HG03066 (cell line): ENCODE results near the gene TNRC6C.
"Not testable (repeated sequence)": the region's sequence is repeated elsewhere in the genome, so short reads cannot be mapped to it uniquely, and the experiment has no call there.

Source experiments
- ATAC-seq: cut with Tn5 transposase; IDR thresholded peaks from one replicate; pipeline ENCODE4 v1.9.1; 2021; ENCODE audit warnings: low read depth; ENCODE audit not compliant: unreplicated experiment

The TNRC6C gene

DNA sequence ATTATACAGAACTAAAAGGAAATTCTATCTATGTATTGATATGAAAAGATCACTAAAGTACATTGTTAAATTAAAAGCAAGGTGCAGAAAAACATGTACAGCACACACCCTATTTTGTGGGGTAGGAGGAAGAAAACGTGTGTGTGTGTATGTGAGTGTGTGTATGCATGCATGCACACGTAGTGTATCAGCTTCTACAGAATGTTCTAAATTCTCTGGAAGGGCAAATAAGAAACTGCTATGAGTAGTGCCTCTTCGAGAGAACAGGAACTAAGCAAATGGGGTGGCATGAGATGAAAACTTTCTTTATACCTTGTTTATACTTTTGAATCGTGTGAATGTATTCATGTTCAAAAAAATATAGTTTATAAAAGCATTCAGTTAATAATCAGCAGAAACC is 111.2 kb downstream of the TNRC6C start:
- no peak for ATAC-seq

DNA sequence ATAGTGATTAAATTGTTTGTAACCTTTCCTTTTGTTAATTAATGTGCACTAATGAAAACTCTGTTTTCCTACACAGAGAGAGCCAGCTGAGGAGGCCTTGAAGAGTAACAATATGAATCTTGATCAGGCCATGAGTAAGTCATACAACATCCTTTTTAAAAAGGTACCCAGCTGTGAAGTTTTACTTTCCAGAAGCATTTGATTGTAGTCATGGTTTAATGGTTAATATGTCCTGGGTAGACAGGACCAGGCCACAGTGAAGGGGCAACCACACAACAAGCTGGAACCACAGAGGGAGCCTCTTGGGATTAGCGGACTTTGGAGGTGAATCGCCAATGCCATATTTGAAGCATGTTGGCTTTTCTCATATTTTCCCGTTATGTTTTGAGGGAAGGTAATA is 114.5 kb downstream of the TNRC6C start:
- ATAC-seq: no peak

DNA sequence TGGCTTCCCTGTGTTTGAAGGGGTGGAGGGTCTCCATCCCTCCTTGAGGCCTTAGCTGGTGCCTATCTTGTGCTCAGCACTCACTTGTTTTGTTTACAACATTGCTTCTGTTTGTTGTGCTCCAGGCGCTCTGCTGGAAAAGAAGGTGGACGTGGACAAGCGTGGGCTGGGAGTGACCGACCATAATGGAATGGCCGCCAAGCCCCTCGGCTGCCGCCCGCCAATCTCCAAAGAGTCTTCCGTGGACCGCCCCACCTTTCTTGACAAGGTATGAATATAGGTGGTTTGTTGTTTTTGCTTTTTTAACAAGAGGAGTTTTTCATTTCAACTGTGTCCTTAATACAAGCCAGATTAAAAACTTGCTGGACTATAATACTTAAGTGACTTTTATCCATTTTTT is 116.5 kb downstream of the TNRC6C start:
- ATAC-seq: no peak

DNA sequence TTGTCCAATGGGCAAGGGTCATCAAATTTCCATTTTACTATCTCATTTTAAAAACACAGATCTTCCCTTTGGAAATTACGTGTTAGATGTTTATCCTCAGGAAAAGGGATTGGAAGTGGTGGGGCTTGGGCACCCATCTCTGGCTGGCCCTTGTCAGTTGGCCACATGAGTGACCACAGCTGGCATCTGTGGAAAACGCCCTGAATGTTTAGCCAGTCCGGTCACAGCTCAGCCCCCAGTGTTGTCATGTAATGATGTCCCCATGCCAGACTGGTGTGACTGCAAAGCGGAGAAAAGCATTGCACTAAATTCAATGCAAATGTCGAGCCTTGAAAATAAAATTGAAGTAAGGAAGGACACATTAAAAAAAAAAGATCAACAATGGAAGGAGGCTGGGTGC is 117.0 kb downstream of the TNRC6C start:
- no peak for ATAC-seq

DNA sequence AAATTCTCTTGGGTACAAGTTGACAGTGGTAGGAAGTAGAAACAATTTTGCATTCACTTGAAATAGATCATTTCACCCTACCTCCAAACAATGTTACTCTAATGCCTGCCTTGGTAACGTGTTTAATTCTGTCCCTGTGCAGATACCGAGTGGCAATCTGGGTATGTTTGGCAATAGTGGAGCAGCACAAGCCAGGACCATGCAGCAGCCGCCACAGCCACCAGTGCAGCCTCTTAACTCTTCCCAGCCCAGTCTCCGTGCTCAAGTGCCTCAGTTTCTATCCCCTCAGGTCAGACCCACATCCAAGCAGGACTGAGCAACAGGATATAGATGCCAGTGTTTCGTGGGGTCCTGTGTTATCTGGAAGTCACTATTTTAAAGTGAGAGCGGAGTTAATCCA is 120.8 kb downstream of the TNRC6C start:
- ATAC-seq: no peak

DNA sequence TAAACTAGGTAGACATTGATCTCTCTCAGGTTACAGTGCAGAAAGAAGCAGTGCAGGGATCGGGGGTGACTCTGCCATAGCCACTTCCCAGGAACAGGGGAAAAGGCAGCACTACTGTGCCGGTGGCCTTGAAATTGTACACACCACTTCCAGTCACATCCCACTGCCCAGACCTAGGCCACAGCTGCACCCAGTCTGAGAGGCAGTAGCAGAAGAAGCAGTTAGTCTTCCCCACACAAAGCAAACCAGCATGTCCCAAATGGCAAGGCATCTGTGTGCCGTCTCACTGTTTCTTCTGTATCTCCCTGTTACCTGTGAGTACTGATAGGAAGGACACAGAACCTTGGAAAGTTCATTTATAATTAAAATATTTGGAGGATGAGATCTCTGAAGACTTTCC is 123.0 kb downstream of the TNRC6C start:
- no peak for ATAC-seq

DNA sequence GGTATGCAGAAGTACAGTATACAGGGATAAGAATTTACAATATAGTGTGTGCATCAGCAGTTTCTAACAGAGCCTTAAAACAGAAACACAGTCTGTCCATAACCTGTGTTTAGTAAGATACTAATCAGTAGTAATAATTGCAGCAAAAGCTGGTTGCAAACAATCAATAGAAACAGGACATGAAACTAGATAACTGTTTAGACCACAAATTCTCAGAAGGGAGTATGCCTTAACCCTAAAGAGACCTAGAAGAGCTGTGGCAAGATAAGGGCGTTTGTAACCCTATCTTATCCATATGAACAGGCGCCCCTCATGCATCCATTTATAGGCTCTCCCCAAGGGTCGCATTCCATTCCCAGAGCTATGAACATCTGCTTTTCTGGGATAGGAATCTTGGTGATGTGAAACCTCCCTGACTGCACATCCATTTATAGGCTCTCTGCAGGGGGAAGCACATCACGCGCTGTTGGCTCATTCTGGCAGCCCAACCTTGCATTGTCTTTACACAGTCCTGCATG is 123.9 kb downstream of the TNRC6C start:
- ATAC-seq: not testable (repeated sequence)

DNA sequence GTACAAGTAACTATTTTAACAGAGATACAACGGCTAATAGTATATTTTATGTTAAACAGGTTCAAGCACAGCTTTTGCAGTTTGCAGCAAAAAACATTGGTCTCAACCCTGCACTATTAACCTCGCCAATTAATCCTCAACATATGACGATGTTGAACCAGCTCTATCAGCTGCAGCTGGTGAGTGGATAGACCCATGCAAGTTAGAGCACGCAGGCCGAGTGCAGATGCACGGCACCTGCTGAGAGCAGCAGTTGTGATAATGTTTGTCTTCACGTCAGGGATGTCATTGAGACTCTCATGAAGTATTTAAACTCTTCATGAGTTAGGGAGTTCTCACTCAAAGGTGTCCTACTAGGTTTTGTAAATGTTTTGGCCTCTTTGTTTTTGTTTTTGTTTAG is 124.5 kb downstream of the TNRC6C start:
- ATAC-seq: no peak

DNA sequence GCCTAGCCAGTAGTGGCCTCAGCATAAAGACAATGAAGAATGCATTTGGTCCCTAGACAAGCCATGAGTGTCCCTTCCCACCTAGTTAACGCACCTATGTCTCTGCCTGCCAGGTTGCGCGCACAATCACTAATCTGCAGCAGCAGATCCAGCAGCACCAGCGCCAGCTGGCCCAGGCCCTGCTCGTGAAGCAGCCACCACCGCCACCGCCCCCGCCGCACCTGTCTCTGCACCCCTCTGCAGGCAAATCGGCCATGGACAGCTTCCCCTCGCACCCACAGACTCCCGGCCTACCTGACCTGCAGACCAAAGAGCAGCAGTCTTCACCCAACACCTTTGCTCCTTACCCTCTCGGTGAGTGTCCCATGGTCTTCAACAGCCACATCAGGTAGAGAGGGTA is 128.2 kb downstream of the TNRC6C start:
- ATAC-seq: no peak

DNA sequence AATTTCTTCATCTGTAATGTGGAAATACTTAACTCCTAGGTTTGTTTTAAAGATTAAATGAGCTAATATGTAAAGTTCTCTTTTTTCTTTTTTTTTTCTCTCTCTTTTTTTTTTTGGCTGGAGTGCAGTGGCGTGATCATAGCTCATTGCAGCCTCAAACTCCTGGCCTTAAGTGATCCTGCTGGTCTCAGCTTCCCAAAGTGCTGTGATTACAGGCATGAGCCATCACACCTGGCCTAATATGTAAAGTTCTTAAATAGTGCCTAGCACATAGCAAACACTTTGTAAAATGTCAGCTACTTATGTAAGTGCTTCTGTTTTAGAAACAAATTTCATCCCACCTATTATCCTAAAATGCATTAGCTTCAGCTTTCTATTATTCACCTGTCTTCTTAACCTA is 130.0 kb downstream of the TNRC6C start:
- no peak for ATAC-seq

DNA sequence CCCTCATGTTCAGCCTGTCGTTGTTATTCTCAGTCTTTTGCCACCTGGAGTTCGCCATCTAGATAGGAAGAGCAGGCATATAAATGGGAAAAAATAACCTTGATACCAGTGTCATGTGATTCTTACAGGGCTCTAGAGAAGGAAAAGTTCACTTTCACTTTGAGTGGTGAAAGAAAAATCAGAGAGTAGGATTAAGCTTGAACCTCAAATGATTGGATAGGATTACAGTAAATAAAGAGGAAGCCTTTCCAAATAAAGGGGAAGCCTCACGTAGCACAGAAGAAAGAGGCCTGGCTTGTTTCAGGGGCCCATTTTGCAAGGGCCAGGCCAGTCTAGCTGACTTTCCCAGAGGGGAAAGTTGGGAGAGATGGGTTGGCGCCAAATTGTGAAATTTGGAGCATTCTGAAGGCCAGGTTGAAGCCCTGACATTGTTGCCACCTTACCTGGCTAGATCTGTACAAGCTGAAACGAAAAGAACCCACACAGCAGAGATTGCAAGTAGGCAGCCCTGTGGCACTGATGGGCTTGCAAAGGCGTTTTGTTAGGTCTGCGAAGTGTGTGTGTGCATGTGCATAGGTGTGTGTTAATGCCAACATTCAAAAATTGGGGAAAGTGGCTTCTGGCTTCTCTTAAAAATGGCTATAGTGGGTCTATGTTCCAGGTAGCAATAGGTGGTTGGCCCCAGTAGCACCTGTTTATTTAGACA is 131.2 kb downstream of the TNRC6C start:
- no peak for ATAC-seq

DNA sequence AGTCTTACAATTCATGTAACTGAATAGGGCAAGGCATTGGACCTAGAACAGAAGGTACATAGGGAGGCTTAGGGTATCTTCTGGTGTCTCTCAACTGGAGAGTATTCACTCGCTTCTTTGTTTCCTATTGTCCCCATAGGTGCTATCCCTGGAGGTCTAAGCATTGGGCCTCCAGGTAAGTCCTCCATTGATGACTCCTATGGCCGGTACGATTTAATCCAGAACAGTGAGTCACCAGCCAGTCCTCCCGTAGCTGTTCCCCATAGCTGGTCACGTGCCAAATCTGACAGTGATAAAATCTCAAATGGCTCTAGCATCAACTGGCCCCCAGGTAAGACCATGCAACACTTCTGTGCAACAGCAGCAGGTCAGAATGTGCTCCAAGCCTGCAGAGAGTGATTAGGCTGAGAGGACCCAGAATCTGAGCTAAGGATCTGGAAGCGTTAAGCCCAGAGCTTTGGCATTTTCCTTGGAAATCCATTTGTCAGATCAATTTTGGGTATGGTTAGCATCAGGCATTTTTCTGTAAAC is 134.4 kb downstream of the TNRC6C start:
- no peak for ATAC-seq

DNA sequence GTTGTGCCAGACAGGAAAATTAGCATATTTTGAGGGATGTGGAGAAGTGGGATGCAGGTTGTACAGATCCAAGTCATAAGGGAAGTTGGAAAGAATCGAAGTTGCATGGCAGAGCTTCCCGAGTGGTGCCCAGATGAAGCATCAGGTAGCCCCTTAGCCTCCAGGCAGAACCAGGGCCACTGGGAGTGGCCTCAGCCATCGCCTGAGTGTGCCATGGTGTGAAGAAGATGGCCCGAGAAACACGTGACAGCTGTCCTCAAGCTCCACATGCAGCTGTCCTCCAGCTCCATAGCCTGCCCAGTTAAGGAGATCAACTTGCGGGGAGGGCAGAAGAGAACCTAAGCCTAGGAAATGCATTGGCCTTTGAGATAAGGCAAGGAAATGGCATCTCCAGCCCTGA is 136.5 kb downstream of the TNRC6C start:
- no peak for ATAC-seq

DNA sequence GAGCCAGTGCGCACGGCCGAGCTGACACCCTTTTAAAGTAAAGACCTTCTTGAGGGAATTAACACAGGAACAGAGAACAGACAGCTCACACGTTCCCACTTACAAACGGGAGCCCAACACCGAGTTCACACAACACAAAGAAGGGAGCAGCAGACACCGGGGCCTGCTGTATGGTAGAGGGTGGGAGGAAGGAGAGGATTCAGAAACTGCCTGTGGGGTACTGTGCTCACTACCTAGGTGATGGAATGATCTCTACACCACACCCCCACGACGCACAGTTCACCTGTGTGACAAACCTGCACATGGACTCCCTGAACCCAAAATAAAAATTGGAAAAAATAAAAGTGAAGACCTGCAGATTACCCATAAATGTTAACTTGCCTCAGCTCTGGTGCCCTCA is 137.6 kb downstream of the TNRC6C start:
- ATAC-seq: no peak

DNA sequence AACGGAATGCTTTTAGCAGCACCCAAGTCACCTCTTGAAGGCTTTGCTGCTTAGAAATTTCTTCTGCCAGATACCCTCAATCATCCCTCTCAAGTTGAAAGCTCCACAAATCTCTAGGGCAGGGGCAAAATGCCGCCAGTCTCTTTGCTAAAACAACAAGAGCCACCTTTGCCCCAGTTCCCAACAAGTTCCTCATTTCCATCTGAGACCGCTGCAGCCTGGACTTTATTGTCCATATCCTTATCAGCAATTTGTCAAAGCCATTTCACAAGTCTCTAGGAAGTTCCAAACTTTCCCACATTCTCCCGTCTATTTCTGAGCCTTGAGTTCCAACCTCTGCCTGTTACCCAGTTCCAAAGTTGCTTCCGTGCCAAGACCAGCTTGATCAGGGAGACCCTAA is 142.6 kb downstream of the TNRC6C start:
- ATAC-seq: no peak

DNA sequence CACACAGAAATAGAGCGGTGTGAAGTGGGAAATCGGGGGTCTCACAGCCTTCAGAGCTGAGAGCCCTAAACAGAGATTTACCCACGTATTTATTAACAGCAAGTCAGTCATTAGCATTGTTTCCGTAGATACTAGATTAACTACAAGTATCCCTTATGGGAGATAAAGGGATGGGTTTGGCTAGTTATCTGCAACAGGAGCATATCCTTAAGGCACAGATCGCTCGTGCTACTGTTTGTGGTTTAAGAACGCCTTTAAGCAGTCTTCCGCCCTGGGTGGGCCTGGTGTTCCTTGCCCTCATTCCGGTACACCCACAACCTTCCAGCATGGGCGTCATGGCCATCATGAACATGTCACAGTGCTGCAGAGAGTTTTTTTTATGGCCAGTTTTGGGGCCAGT is 143.0 kb downstream of the TNRC6C start:
- no peak for ATAC-seq

DNA sequence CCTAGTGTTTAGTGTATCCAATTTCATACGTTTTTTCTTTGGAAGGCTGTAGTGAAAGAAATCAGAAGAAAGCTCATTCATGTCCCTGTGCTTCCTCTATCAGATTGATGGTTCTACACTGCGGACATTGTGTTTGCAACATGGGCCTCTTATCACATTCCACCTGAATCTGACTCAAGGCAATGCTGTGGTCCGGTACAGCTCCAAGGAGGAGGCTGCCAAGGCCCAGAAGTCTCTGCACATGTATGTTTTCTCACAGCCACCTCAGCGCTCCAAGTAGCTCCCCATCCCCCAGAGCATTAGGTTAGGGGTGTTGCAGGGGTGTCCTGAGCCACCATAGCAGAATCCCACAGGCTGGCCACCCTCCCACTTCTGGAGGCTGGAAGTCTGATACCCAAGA is 144.8 kb downstream of the TNRC6C start:
- no peak for ATAC-seq

DNA sequence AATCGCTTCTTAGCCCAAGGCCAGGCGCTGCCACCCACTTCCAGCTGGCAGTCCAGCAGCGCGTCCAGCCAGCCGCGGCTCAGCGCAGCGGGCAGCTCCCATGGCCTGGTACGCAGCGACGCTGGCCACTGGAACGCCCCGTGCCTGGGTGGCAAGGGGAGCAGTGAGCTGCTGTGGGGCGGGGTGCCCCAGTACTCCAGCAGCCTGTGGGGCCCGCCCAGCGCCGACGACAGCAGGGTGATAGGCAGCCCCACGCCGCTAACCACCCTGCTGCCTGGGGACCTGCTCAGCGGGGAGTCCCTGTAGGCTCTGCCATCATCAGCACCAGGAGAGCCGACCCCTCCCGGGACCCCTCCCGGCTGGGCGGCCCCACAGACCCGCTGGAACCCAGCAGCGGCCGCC is 146.0 kb downstream of the TNRC6C start:
- no peak for ATAC-seq

DNA sequence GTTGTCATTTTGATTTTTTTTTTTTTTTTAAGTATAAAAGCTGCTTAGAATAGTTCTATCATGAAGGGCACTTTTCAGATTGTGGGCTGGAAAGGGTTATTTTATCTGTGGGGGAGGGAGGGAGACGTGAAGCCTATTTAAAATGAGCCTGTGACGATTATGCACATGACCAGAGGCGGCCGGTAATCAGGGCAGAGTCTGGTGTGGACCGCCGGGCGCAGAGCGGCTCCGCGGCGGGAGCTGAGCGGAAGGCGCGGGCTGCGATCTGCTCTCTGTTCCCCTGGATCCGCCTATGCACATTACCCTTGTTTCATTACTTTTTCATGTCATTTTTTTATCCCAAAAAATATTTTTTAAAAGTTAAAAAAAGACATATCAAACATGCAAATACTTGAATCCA is 146.6 kb downstream of the TNRC6C start:
- no peak for ATAC-seq

DNA sequence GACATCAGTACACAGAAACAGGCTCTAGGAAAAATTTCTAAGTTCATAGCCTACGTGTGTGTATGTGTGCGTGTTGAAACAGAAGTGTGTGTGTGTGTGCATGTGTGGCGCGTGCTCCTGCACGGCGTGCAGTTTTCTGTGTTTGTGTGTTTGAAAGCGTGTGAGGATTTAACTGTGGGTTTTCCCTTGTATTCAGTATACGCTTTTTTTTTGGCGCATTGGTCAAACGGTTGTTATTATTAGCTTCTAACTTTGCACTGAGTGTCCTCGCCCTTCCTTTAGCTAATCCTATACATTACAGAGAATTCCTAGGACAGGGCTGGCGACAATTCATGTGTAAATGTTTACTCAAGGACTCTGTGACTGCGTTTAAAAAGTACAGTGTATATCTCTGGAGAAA is 147.0 kb downstream of the TNRC6C start:
- no peak for ATAC-seq

DNA sequence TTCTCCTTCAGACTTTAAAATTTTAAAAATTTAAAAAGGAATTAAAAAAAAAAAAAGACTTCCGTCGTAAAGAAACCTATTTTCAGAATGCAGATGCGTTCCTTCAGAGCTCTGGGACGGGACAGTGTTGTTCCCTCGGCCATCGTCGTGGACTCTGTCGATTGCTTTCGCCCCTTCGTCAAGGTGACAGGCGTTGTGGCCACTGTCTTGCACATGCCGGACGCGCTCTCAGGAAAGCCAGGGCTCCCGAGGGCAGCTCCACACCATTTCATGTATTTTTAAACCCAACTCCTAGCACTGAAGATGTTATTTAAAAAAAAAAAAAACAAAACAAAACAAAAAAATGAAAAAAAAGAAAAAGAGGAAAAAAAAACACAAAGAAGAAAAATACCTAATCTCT is 147.7 kb downstream of the TNRC6C start:
- no peak for ATAC-seq

DNA sequence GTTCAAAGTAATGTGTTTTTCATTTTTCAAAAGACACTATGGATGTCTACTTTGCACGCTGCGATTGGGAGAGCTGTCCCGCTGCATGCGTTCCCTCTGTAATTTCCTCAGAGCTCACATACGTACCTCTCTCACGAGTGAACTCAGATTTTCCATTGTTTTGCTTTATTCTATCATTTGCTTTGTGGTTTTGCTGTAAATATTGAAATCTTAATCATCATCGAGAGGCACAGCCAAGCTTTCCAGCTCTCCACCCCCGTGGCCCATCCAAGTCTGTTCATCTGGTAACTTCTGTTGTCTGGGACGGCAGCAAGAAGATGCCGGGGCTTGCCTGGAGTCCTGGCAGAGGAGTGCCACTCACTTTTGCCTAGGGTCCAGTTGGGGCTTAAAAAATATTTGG is 149.0 kb downstream of the TNRC6C start:
- no peak for ATAC-seq
